Left ventricle myocardium inferior (tissue), 1 donor: ENCODE data around the gene ASTN2. TPM values are rescaled to one million over a fixed set of nuclear protein-coding genes. Genes with fewer than 3 reads are reported as not detected.

ENCODE experiments used
- DNase-seq: peaks from one replicate; pipeline ENCODE4 v3.0.0-alpha.2; 2020
- H3K27ac ChIP-seq: fragments of 200-600 bp; replicated peaks from 2 replicates; pipeline ENCODE4 v1.8.0; 2021
- H3K27me3 ChIP-seq: fragments of 200-600 bp; 2 replicates; pipeline ENCODE4 v1.8.0; 2021; ENCODE audit warnings: low read depth
- H3K36me3 ChIP-seq: fragments of 200-600 bp; 2 replicates; pipeline ENCODE4 v1.8.0; 2021
- H3K4me1 ChIP-seq: fragments of 200-600 bp; 2 replicates; pipeline ENCODE4 v1.8.0; 2021
- H3K4me3 ChIP-seq: fragments of 200-600 bp; 2 replicates; pipeline ENCODE4 v1.8.0; 2021; ENCODE audit warnings: mild to moderate bottlenecking, moderate library complexity
- H3K9me3 ChIP-seq: fragments of 200-600 bp; replicated peaks from 2 replicates; pipeline ENCODE4 v1.8.0; 2021
- intact Hi-C: fragments of 100-400 bp; cut with micrococcal nuclease; formaldehyde crosslinking; loops from one replicate; pipeline ENCODE4 v1.11.0; 2022
- total RNA-seq: library from RNA; stranded (reverse); fragmentation: NEBNext Ultra II Directional; extraction: Animal tissue kit (Norgen Biotek cat#: 25700); gene quantifications from one replicate; pipeline ENCODE4 v1.2.1, GENCODE V29; 2021
- TF ChIP-seq, protein P1 (sequence below): fragments of 200-600 bp; IDR thresholded peaks from 2 replicates; pipeline ENCODE4 v1.8.0; 2021; ENCODE audit warnings: antibody characterized with exemption, mild to moderate bottlenecking, borderline replicate concordance
- donor health status: DM: no; HTN: yes; CAD: no; lungs with severe emphysema.

ASTN2 gene
- total RNA-seq, 1 donor from 2014 or later, result 6.1 TPM

- H3K27me3 ChIP-seq, result no peaks in the 10 kb centered on the region
- TF ChIP-seq, protein P1, sequence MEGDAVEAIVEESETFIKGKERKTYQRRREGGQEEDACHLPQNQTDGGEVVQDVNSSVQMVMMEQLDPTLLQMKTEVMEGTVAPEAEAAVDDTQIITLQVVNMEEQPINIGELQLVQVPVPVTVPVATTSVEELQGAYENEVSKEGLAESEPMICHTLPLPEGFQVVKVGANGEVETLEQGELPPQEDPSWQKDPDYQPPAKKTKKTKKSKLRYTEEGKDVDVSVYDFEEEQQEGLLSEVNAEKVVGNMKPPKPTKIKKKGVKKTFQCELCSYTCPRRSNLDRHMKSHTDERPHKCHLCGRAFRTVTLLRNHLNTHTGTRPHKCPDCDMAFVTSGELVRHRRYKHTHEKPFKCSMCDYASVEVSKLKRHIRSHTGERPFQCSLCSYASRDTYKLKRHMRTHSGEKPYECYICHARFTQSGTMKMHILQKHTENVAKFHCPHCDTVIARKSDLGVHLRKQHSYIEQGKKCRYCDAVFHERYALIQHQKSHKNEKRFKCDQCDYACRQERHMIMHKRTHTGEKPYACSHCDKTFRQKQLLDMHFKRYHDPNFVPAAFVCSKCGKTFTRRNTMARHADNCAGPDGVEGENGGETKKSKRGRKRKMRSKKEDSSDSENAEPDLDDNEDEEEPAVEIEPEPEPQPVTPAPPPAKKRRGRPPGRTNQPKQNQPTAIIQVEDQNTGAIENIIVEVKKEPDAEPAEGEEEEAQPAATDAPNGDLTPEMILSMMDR, result no peak
- intact Hi-C loops, result no loop called here
- no peaks in the 10 kb centered on the region for H3K4me1 ChIP-seq
- H3K9me3 ChIP-seq, result no peaks in the 10 kb centered on the region
- no peak overlapping the region for H3K4me3 ChIP-seq
- no peak for DNase-seq
- no peak overlapping the region for H3K27ac ChIP-seq
- H3K36me3 ChIP-seq, result no peaks in the 10 kb centered on the region
These were observed 132.3 kb downstream of the ASTN2 start for GRCh38 chr9:117282541-117282940.

DNA sequence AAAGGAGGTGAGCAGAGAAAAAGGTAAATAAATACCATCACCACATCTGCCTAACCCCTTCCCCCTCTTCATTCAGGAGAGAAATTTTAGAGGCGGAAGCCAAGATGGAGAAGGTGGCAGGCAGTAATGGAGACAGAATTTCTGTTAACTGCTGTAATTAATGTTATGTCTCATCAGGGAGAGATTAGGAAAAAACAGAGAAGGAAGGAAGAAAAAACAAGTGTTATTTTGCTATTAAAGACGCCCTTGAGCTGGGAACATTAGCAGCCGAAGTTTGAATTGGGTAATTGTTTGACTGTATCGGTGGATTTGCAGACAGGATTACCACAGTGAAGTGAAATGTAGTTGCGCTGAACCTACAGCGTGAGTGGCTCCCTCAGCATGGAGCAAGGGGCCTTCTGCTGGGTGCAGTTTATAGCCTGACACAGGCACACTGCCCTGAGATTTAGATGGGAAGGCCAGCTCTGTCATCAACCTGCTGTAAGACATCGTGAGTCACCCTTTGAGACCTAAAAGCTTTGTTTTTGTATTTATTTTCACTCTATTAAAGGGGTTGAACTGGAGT, 136.3 kb downstream of the ASTN2 start:
- TF ChIP-seq, protein P1, result no peak
- no peaks in the 10 kb centered on the region for H3K36me3 ChIP-seq
- no peaks in the 10 kb centered on the region for H3K27me3 ChIP-seq
- no peak overlapping the region for H3K4me3 ChIP-seq
- H3K27ac ChIP-seq, result no peak overlapping the region
- DNase-seq, result no peak
- H3K9me3 ChIP-seq, result no peaks in the 10 kb centered on the region
- no peaks in the 10 kb centered on the region for H3K4me1 ChIP-seq
- intact Hi-C loops, result no loop called here

DNA sequence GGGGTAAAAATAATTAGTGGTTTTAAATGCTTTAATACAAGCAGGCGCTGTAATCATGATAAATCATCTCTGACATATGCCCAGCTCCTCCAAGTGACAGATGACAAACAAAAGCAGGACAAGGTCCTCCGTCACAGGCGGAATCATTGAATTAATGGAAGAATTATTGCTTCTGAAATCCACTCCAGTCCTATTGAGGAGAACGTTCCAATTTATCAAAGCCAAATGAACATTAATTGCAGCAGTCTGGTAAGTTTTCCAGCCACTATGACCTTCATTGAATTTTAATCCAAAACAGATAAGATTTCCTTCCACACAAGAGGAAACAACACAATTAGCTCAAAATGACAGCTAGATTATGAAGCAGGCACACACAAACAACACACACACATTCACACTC, 136.8 kb downstream of the ASTN2 start:
- no peak overlapping the region for H3K27ac ChIP-seq
- no peaks in the 10 kb centered on the region for H3K4me1 ChIP-seq
- H3K27me3 ChIP-seq, result no peaks in the 10 kb centered on the region
- TF ChIP-seq, protein P1, result no peak
- DNase-seq, result no peak
- H3K4me3 ChIP-seq, result no peak overlapping the region
- intact Hi-C loops, result no loop called here
- H3K9me3 ChIP-seq, result no peaks in the 10 kb centered on the region
- H3K36me3 ChIP-seq, result no peaks in the 10 kb centered on the region

- no peaks in the 10 kb centered on the region for H3K36me3 ChIP-seq
- no peaks in the 10 kb centered on the region for H3K4me1 ChIP-seq
- H3K9me3 ChIP-seq, result no peaks in the 10 kb centered on the region
- intact Hi-C loops, result no loop called here
- H3K27ac ChIP-seq, result no peak overlapping the region
- TF ChIP-seq, protein P1, result no peak
- DNase-seq, result no peak
- H3K4me3 ChIP-seq, result no peak overlapping the region
- no peaks in the 10 kb centered on the region for H3K27me3 ChIP-seq
These were observed 138.4 kb downstream of the ASTN2 start for GRCh38 chr9:117276444-117276843.

- H3K27me3 ChIP-seq, result no peaks in the 10 kb centered on the region
- TF ChIP-seq, protein P1, result no peak
- H3K36me3 ChIP-seq, result no peaks in the 10 kb centered on the region
- intact Hi-C loops, result no loop called here
- no peak overlapping the region for H3K4me3 ChIP-seq
- no peaks in the 10 kb centered on the region for H3K4me1 ChIP-seq
- no peak for DNase-seq
- no peak overlapping the region for H3K27ac ChIP-seq
- H3K9me3 ChIP-seq, result no peaks in the 10 kb centered on the region
These were observed 141.2 kb downstream of the ASTN2 start for GRCh38 chr9:117273612-117274011.
